ENCODE measurements around the gene SLC16A13.

DNA sequence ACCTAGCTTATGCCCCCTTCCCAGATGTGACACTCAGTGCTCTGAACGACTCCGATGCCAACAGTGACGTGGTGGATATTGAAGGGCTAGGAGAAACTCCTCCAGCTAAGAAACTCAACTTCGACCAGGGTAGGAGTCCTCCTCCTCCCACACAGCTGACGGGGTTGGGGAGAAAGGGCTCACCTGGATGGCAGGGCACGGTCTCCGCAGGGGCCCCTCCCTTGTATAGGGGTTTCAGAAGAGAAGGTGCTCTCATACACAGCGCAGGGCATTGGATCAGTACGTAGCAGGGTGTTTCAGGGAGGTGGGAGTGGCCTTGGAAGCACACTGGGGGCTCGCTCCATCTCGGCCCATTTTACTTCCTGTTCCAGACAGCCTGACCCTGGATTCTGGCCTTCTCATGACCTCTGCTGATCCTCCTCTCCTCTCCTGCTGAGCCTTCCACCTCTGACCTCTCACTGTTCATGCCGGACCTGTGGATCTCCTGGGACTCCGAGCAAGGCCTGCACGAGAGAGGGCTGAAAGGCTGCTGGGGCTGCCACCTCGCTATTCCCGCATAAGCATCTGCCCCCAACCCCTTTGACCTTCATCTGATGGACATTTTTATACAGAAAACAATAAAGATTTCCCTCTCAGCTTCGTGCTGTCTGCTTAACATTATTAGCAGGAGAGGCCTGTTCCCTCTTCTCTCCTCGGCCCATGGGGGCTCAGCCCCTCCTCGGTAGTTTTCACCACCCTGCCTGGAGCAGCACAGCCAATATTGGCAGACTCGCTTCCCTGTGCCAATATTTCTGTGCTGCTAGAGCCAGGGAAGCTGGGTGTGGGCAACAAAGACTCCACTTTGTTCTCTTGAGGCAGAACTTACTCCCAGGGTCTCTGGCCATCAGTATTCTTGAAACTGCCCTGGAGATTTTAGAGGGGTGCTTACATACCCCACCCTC, 18.7 kb upstream of the SLC16A13 start:
- TF ChIP-seq, protein P1, sequence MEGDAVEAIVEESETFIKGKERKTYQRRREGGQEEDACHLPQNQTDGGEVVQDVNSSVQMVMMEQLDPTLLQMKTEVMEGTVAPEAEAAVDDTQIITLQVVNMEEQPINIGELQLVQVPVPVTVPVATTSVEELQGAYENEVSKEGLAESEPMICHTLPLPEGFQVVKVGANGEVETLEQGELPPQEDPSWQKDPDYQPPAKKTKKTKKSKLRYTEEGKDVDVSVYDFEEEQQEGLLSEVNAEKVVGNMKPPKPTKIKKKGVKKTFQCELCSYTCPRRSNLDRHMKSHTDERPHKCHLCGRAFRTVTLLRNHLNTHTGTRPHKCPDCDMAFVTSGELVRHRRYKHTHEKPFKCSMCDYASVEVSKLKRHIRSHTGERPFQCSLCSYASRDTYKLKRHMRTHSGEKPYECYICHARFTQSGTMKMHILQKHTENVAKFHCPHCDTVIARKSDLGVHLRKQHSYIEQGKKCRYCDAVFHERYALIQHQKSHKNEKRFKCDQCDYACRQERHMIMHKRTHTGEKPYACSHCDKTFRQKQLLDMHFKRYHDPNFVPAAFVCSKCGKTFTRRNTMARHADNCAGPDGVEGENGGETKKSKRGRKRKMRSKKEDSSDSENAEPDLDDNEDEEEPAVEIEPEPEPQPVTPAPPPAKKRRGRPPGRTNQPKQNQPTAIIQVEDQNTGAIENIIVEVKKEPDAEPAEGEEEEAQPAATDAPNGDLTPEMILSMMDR (IDR thresholded peaks at IDR 0.05), result no peak
- no peak for TF ChIP-seq POLR2A (IDR thresholded peaks at IDR 0.05)

All from right lobe of liver (tissue), 4 donors.